Measurements from ENCODE around the gene CCDC57.

Gene CCDC57

GRCh38 chr17:82061047-82061925 is 151.4 kb downstream of the CCDC57 start:
- DNase-seq (ENCODE audit: low spot score), result no peak

- DNase-seq (ENCODE audit: low spot score), result no peak
Measured at GRCh38 chr17:82060614-82061013, 152.0 kb downstream of the CCDC57 start.

GRCh38 chr17:82060001-82060380 is 152.7 kb downstream of the CCDC57 start:
- DNase-seq (ENCODE audit: low spot score), result no peak

GRCh38 chr17:82059272-82060000 is 153.2 kb downstream of the CCDC57 start:
- no peak for DNase-seq (ENCODE audit: low spot score)

GRCh38 chr17:82058855-82059249 is 153.8 kb downstream of the CCDC57 start:
- DNase-seq (ENCODE audit: low spot score), result no peak

GRCh38 chr17:82058230-82058854 is 154.3 kb downstream of the CCDC57 start:
- DNase-seq (ENCODE audit: low spot score), result no peak

GRCh38 chr17:82056729-82057621 is 155.7 kb downstream of the CCDC57 start:
- no peak for DNase-seq (ENCODE audit: low spot score)

GRCh38 chr17:82055965-82056728 is 156.5 kb downstream of the CCDC57 start:
- no peak for DNase-seq (ENCODE audit: low spot score)

- DNase-seq (ENCODE audit: low spot score), result no peak
Measured at GRCh38 chr17:82055023-82055964, 157.3 kb downstream of the CCDC57 start.

- DNase-seq (ENCODE audit: low spot score), result no peak
Measured at GRCh38 chr17:82054351-82055022, 158.2 kb downstream of the CCDC57 start.

GRCh38 chr17:82053556-82054263 is 158.9 kb downstream of the CCDC57 start:
- no peak for DNase-seq (ENCODE audit: low spot score)

- DNase-seq (ENCODE audit: low spot score), result no peak
Measured at GRCh38 chr17:82053130-82053529, 159.5 kb downstream of the CCDC57 start.

GRCh38 chr17:82052638-82053059 is 160.0 kb downstream of the CCDC57 start:
- no peak for DNase-seq (ENCODE audit: low spot score)

- peak; percentile 75 for DNase-seq (ENCODE audit: low spot score)
Measured at GRCh38 chr17:82051776-82052637, 160.6 kb downstream of the CCDC57 start, which contains the start of the genes GPS1 and RFNG. Gene GPS1 (plus strand): TSS chr17:82051898. CDS start chr17:82051932, 34 bp downstream. Gene RFNG (minus strand): TSS chr17:82051811. CDS start chr17:82051766, 45 bp downstream.

Data from CD4-positive, alpha-beta T cell treated with Interleukin-2 at 100 ng/mL for 4 hours (primary cell).